ENCODE results near the gene ZNF883.

- TF ChIP-seq POLR2A (IDR thresholded peaks at IDR 0.05; ENCODE audit: control extremely low read depth in 1 of 2, low read depth in 2 of 2, low read length in 2 of 2) (no peak), CTCF (IDR thresholded peaks at IDR 0.05; ENCODE audit: control extremely low read depth in 1 of 3, insufficient read depth in 1 of 3, low read depth in 1 of 3, low read length in 3 of 3) (no peak), JUN (IDR thresholded peaks at IDR 0.05; ENCODE audit: low read depth, low read length) (no peak), POLR2AphosphoS5 (IDR thresholded peaks at IDR 0.05; ENCODE audit: low read depth, low read length) (no peak), EP300 (IDR thresholded peaks at IDR 0.05; ENCODE audit: borderline replicate concordance in 1 of 2, low read depth in 2 of 2, low read length in 2 of 2) (no peak), RAD21 (IDR thresholded peaks at IDR 0.05 in 1 of 2, conservative IDR thresholded peaks at IDR 0.05 in 1 of 2; ENCODE audit: low read depth in 2 of 2, low read length in 2 of 2) (no peak), MAFK (IDR thresholded peaks at IDR 0.05; ENCODE audit: low read depth, low read length) (no peak), PHF8 (conservative IDR thresholded peaks at IDR 0.05; ENCODE audit: low read depth, low read length) (no peak), EZH2 (IDR thresholded peaks at IDR 0.05; ENCODE audit: low read depth, low read length, severe bottlenecking) (no peak), USF2 (IDR thresholded peaks at IDR 0.05; ENCODE audit: low read length) (no peak), SIX5 (IDR thresholded peaks at IDR 0.05; ENCODE audit: low read depth, low read length) (no peak)
These were observed 97.5 kb downstream of the ZNF883 start for GRCh38 chr9:112914524-112914923.
